Measurements from ENCODE around the gene ALMS1.

DNA sequence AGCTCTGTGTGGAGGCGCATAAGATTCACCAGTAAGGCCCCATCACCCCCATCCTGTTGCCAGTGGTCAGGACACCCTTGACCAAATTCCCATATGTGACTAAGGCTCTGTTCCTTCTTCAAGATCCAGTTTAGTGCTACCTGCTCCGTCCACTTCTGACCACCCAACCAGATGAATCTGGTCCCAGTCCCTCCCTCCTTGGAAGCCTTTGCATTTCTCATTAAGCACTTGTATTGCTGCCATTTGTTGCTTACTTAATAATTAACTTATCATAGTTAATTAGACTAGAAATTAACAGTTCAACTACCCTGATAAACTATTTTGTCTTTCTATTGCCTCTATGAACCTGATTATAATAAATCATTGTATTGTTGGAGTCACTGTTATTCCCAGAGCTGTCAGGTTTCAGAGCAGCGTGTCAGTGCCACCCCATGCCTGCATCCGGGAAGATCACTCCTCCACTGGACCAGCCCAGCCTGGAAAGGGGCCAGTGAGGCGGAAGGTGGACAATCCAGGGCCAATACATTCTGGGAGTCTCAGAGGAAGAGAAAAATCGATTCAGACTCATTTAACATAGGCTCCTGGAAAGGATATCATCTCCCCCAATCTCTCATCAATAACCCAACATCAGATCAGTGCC lies 266.1 kb downstream of the ALMS1 start:
- TF ChIP-seq, protein P1, sequence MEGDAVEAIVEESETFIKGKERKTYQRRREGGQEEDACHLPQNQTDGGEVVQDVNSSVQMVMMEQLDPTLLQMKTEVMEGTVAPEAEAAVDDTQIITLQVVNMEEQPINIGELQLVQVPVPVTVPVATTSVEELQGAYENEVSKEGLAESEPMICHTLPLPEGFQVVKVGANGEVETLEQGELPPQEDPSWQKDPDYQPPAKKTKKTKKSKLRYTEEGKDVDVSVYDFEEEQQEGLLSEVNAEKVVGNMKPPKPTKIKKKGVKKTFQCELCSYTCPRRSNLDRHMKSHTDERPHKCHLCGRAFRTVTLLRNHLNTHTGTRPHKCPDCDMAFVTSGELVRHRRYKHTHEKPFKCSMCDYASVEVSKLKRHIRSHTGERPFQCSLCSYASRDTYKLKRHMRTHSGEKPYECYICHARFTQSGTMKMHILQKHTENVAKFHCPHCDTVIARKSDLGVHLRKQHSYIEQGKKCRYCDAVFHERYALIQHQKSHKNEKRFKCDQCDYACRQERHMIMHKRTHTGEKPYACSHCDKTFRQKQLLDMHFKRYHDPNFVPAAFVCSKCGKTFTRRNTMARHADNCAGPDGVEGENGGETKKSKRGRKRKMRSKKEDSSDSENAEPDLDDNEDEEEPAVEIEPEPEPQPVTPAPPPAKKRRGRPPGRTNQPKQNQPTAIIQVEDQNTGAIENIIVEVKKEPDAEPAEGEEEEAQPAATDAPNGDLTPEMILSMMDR (IDR thresholded peaks at IDR 0.05), result no peak
- TF ChIP-seq POLR2A (IDR thresholded peaks at IDR 0.05), result no peak
- no peak for TF ChIP-seq EP300 (IDR thresholded peaks at IDR 0.05)
- TF ChIP-seq POLR2AphosphoS5 (IDR thresholded peaks at IDR 0.05), result no peak
